GM10266 (cell line): Measurements from ENCODE around the gene CHST12.

ENCODE experiments used
- DNase-seq: peaks from one replicate; pipeline ENCODE4 v3.0.0; 2012; ENCODE audit errors: extremely low spot score
- TF ChIP-seq, protein P1 (sequence below): IDR thresholded peaks from 2 replicates; pipeline ENCODE4 v1.5.1; 2012; ENCODE audit warnings: mild to moderate bottlenecking, low read depth; ENCODE audit not compliant: control insufficient read depth, insufficient read depth; ENCODE audit errors: missing control alignments

CHST12 gene

DNA sequence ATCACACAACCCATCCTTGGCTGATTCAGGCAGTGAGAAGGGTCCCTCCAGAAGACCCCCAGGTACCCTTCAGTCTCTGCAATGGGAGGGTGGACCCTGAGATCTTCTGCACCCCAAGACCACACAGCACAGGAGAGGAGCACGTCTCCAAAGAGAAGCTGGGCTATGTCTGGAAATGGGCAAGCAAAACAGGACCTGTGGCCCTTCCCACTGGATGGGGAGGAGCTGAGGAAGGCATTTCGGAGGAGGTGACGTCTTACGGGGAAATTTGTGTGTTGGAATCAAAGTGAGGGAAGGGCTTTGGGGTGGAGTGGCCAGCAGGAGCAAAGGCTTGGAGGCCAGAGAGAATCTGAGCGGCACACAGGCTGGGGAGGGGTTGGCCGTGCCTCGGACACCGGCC, 56.3 kb downstream of the CHST12 start:
- TF ChIP-seq, protein P1, sequence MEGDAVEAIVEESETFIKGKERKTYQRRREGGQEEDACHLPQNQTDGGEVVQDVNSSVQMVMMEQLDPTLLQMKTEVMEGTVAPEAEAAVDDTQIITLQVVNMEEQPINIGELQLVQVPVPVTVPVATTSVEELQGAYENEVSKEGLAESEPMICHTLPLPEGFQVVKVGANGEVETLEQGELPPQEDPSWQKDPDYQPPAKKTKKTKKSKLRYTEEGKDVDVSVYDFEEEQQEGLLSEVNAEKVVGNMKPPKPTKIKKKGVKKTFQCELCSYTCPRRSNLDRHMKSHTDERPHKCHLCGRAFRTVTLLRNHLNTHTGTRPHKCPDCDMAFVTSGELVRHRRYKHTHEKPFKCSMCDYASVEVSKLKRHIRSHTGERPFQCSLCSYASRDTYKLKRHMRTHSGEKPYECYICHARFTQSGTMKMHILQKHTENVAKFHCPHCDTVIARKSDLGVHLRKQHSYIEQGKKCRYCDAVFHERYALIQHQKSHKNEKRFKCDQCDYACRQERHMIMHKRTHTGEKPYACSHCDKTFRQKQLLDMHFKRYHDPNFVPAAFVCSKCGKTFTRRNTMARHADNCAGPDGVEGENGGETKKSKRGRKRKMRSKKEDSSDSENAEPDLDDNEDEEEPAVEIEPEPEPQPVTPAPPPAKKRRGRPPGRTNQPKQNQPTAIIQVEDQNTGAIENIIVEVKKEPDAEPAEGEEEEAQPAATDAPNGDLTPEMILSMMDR: no peak
- DNase-seq: no peak

DNA sequence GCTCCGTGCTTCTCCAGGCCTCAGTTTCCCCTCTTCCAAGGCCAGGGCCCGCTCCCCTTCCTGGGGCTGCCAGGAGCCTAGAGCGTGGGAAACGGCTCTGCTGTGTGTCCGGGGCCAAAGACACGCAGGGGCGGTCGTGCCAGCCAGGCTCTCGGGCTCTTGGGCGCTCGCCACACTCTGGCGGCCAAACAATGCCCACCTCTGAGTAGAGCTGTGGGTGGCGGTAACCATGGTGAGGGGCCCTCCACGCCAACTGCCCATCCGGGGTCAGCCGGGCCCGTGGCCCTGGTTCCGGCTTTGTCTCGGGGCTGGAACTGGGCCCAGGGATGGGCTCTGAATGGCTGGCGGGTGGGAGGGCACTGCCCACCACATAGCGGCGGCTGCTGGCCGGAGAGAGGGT, 56.8 kb downstream of the CHST12 start:
- TF ChIP-seq, protein P1: no peak
- no peak for DNase-seq

DNA sequence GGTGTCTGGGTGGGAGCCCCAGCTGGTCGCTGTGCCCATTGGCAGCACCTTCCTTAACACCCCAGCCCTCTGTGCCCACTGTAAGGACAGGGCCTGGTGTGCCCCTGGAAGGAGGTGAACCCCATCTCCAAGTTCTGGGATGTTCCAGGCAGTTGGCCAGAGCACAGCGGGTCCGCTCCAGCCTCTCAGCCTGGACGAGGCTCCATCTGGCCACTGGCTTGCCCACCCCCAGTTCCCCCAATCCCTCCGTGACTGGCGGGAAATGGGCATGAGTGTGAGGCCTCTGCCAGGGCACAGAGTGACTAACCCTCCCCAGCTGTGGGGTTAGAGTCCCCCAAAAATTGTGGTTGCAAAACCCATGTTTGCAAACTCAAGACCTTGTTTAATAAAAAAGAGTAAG, 57.2 kb downstream of the CHST12 start:
- no peak for DNase-seq
- TF ChIP-seq, protein P1: no peak

DNA sequence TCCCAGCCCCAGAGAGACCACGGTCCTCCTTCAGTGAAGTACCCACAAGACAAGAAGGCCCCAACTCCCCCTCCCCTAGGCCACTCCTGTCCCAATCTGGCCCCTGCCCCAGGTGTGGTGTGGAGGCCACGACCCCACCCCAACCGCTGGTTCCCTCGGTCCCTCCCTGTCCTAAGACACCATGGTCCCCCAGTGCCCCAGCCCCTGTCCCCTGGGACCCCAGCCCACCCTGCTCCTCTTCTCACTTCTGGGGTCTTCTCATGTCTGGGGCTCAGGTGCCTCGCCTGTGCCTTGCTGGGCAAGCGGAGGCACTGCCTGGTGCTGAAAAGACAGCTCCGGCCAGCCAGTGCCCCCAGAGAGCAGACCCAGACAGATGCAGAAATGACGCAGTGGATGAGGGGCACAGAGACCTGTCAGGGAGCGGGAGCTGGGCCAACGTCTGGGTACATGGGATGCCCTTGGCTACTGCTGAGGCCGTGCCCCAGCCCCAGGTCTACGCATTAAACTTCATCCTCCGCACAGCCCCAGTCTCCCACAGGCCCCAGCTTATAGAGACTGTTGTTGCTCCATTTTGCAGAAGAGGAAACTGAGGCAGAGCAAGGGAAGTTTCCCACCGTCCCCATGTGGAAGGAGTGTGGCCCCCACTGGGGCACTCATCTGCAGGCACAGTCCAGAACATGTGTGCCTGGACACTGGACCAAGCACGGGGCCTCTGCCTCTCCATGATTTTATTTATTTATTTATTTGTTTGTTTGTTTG, 58.0 kb downstream of the CHST12 start:
- TF ChIP-seq, protein P1: no peak

DNA sequence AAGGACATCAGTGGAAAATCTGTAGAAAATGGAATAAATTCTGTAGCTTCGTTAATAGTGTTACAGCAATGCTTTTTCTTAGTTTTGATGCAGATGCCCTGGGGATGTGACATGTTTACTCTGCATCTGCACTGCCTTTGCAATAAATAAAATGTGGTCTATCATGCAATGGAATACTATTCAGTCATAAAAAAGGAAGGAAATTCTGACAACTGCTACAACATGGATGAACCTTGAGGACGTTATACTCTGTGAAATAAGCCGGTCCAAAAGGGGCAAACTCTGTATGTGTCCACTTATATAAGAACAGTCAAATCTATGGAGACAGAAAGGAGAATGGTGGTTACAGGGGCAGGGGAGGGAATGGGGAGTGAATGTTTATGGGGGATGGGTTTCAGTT, 59.3 kb downstream of the CHST12 start:
- TF ChIP-seq, protein P1: no peak
- DNase-seq: no peak

More for the DNA sequence above, 58.0 kb downstream of the CHST12 start:
- no peak for DNase-seq

DNA sequence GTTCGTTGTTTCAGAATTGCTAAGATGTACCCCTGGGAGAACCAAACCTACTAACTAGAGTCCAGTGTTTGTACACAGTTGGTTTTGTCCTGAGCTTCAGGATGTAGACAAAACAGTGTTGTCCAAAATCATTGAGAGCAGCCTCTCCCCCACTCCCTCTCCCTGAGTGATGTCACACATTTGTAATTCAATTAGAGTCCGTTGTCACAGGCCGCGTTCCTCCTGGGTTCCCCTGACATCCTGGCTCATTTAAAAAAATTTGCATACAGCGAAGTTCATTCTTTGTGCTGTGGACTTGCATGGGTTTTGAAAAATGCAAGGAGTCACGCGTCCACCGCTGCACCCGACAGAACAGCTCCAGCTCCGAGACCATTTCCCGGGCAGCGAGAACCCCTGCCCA, 62.5 kb downstream of the CHST12 start:
- TF ChIP-seq, protein P1: no peak
- no peak for DNase-seq

DNA sequence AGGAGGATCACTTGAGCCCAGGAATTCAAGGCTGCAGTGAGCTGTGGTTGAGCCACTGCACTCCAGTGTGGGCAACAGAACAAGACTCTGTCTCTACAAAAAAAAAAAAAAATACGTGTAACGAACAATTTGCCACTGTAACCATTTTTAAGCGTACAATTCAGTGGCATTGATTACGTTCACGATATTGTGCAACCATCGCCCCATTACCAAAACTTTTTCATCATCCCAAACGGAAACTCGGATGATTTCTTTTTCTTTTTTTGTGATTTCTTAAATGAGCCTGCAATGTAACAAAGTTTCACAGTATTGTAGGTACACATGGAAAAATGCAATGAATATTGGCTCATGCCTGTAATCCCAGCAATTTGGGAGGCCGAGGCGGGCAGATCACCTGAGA, 63.3 kb downstream of the CHST12 start:
- no peak for DNase-seq
- TF ChIP-seq, protein P1: no peak
